Measurements from ENCODE around the gene ATMIN.
A peak's percentile ranks its signal among the peaks of the same experiment; 100 is the strongest.

ATMIN gene

GRCh38 chr16:81095653-81095952, 60.0 kb downstream of the ATMIN start:
- no peaks in the 10 kb centered on the region for H3K9me3 ChIP-seq (ENCODE audit: control extremely low read depth in 1 of 5, control insufficient read depth in 4 of 5, insufficient read depth in 2 of 5, low read depth in 1 of 5, low read length in 4 of 5)
- H3K36me3 ChIP-seq (ENCODE audit: control insufficient read depth in 4 of 4, insufficient read depth in 4 of 4, low read length in 3 of 4) = peaks cover 0 to 15% (median 0%) of the 10 kb centered on the region in 4 experiments
- peak in 1 of 3 donors; percentile 7 for DNase-seq
- peak overlapping the region; percentile 38 to 87 (median 76) for H3K4me3 ChIP-seq (ENCODE audit: control insufficient read depth in 1 of 7, extremely low read depth in 1 of 7, insufficient read depth in 4 of 7, low read depth in 2 of 7, low read length in 6 of 7)
- peak overlapping the region in 1 of 2 experiments; percentile 25 for H3K27ac ChIP-seq (ENCODE audit: insufficient read depth in 1 of 2, low read depth in 1 of 2, low read length in 2 of 2, poor library complexity in 1 of 2, severe bottlenecking in 2 of 2)
- no peaks in the 10 kb centered on the region for H3K27me3 ChIP-seq (replicated peaks in 2 of 5; ENCODE audit: control insufficient read depth in 4 of 5, insufficient read depth in 5 of 5, low read length in 4 of 5)
- peaks cover 0 to 13% (median 5%) of the 10 kb centered on the region in 4 experiments for H3K4me1 ChIP-seq (ENCODE audit: control extremely low read depth in 1 of 4, control insufficient read depth in 4 of 4, insufficient read depth in 4 of 4, low read length in 3 of 4)
- CTCF ChIA-PET = no interaction called here
- WGBS (ENCODE audit: insufficient coverage) = under 1% methylated on average over 22 of the region's 22 CpGs
- POLR2A ChIA-PET = interaction anchor here (0.7 kb wide), 1 partner anchor 61 kb away, joined by 3 read pairs; no protein-coding TSS in a partner anchor

DNA sequence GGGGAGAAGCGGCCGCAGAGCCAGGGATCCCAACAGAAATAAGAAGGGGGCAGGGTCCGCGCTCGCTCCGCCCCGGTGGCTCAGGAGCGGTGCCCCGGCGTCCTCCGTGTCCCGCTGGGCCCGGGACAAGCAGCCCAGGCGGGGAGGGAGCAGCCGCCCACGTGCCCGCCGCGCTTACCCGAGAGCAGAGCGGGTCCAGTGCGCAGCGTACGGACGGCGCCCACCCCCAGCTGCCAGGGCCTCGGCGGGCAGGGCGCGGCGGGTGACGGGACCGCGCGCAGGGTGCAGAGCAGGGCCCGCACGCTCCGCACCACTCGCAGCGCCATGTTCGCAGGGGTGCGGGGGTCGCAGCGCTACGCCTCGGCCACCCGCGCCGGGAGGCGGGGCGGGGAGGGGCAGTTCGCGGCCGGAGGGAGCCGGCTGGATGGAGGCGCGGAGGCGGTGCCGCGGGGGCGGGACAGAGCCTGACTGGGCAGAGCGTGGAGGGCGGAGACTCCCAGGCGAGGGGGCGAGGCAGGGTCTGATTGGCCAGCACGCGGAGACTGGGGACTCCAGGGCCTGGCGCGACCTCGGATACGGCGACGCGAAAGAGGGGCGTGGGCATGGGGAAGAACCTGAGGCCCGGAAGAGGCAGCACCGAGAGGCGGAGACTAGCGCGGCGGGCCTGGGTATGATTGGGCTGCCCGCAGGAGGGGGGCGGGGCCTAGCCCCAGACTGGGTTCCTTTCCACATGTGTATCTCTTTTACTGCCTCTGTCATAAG, 60.5 kb downstream of the ATMIN start, which contains the start of gene GCSH:
TSS of gene GCSH (minus strand) at position 443 of the 762 bp plus-strand sequence. CDS start at position 326, 117 bp downstream.
- H3K4me3 ChIP-seq (ENCODE audit: control insufficient read depth in 1 of 7, extremely low read depth in 1 of 7, insufficient read depth in 4 of 7, low read depth in 2 of 7, low read length in 6 of 7) = peak within 1 kb of the TSS; percentile 38 to 87 (median 76)
- H3K27me3 ChIP-seq (replicated peaks in 2 of 5; ENCODE audit: control insufficient read depth in 4 of 5, insufficient read depth in 5 of 5, low read length in 4 of 5) = no peaks in the 10 kb centered on the region
- no peaks in the 10 kb centered on the region for H3K9me3 ChIP-seq (ENCODE audit: control extremely low read depth in 1 of 5, control insufficient read depth in 4 of 5, insufficient read depth in 2 of 5, low read depth in 1 of 5, low read length in 4 of 5)
- 0% methylated on average over 43 of the region's 83 CpGs for WGBS (ENCODE audit: insufficient coverage)
- H3K36me3 ChIP-seq (ENCODE audit: control insufficient read depth in 4 of 4, insufficient read depth in 4 of 4, low read length in 3 of 4) = peaks cover 0 to 10% (median 0%) of the 10 kb centered on the region in 4 experiments
- peak; percentile 98 to 99 (median 99) for DNase-seq
- ChIA-PET POLR2A (no interaction called here), CTCF (no interaction called here)
- peak within 1 kb of the TSS in 1 of 2 experiments; percentile 27 for H3K27ac ChIP-seq (ENCODE audit: insufficient read depth in 1 of 2, low read depth in 1 of 2, low read length in 2 of 2, poor library complexity in 1 of 2, severe bottlenecking in 2 of 2)
- H3K4me1 ChIP-seq (ENCODE audit: control extremely low read depth in 1 of 4, control insufficient read depth in 4 of 4, insufficient read depth in 4 of 4, low read length in 3 of 4) = peaks cover 0 to 13% (median 5%) of the 10 kb centered on the region in 4 experiments

- Histone ChIP-seq H3K27ac (ENCODE audit: insufficient read depth in 1 of 2, low read depth in 1 of 2, low read length in 2 of 2, poor library complexity in 1 of 2, severe bottlenecking in 2 of 2) (peak overlapping the region in 1 of 2 experiments; percentile 27), H3K27me3 (replicated peaks in 2 of 5; ENCODE audit: control insufficient read depth in 4 of 5, insufficient read depth in 5 of 5, low read length in 4 of 5) (no peaks in the 10 kb centered on the region), H3K4me3 (ENCODE audit: control insufficient read depth in 1 of 7, extremely low read depth in 1 of 7, insufficient read depth in 4 of 7, low read depth in 2 of 7, low read length in 6 of 7) (peak overlapping the region in 5 of 7 experiments; percentile 31 to 87 (median 82)), H3K9me3 (ENCODE audit: control extremely low read depth in 1 of 5, control insufficient read depth in 4 of 5, insufficient read depth in 2 of 5, low read depth in 1 of 5, low read length in 4 of 5) (no peaks in the 10 kb centered on the region), H3K4me1 (ENCODE audit: control extremely low read depth in 1 of 4, control insufficient read depth in 4 of 4, insufficient read depth in 4 of 4, low read length in 3 of 4) (peaks cover 0 to 13% (median 5%) of the 10 kb centered on the region in 4 experiments), H3K36me3 (ENCODE audit: control insufficient read depth in 4 of 4, insufficient read depth in 4 of 4, low read length in 3 of 4) (peaks cover 0 to 7% (median 0%) of the 10 kb centered on the region in 4 experiments)
- DNase-seq = no peak
- CTCF ChIA-PET = no interaction called here
- WGBS (ENCODE audit: insufficient coverage) = 59% methylated on average over 7 of the region's 8 CpGs
- POLR2A ChIA-PET = no interaction called here
Observed at GRCh38 chr16:81096715-81097208, 61.1 kb downstream of the ATMIN start.
